H1 (cell line): Measurements from ENCODE around the gene RASEF. TPM values are rescaled to one million over a fixed set of nuclear protein-coding genes. Genes with fewer than 3 reads are reported as not detected.

Experiments used
- CTCF ChIA-PET: fragments of 300-600 bp; sonication (Branson Sonifier 250); formaldehyde crosslinking; loops from one replicate; lab custom pipeline; 2021; ENCODE audit not compliant: partially characterized antibody; lab: Charles Lee
- POLR2A ChIA-PET: fragments of 300-600 bp; sonication (Branson Sonifier 250); formaldehyde crosslinking; loops from one replicate; lab custom pipeline; 2021; ENCODE audit warnings: inconsistent platforms; ENCODE audit not compliant: partially characterized antibody; lab: Charles Lee
- DNase-seq, 2 experiments: peaks; one replicate each; pipeline versions ENCODE4 v3.0.0 to v3.0.0-alpha.2; 2010 to 2022; ENCODE audit warnings: low spot score in 2 of 2, low read depth in 1 of 2, mixed read lengths in 1 of 2
- FAIRE-seq: peaks from 2 replicates; lab custom pipeline; 2011; peaks lifted over from hg19 to GRCh38; lab: Jason Lieb, UNC
- H2AFZ ChIP-seq: 2 replicates; pipeline ENCODE4 v1.8.1; 2012; ENCODE audit warnings: low read length, inconsistent platforms
- H2AK5ac ChIP-seq: 2 replicates; pipeline ENCODE4 v1.6.1; 2013; ENCODE audit warnings: low read depth, low read length
- H2BK120ac ChIP-seq: replicated peaks from 2 replicates; pipeline ENCODE3; 2013; ENCODE audit warnings: low read depth, low read length, inconsistent platforms
- H2BK12ac ChIP-seq: 2 replicates; pipeline ENCODE4 v1.6.1; 2013; ENCODE audit warnings: low read depth, low read length
- H2BK15ac ChIP-seq: 2 replicates; pipeline ENCODE4 v1.6.1; 2013; ENCODE audit warnings: low read length
- H2BK20ac ChIP-seq: 2 replicates; pipeline ENCODE4 v1.6.1; 2013; ENCODE audit warnings: low read length
- H2BK5ac ChIP-seq: 2 replicates; pipeline ENCODE4 v1.6.1; 2013; ENCODE audit warnings: low read depth, low read length
- H3K14ac ChIP-seq: 2 replicates; pipeline ENCODE4 v1.6.1; 2013; ENCODE audit warnings: inconsistent platforms; ENCODE audit not compliant: insufficient read length
- H3K18ac ChIP-seq: 2 replicates; pipeline ENCODE4 v1.6.1; 2013; ENCODE audit warnings: low read length; ENCODE audit errors: extremely low read depth
- H3K23ac ChIP-seq: 2 replicates; pipeline ENCODE4 v1.6.1; 2013; ENCODE audit warnings: inconsistent platforms; ENCODE audit not compliant: insufficient read length
- H3K23me2 ChIP-seq: 2 replicates; pipeline ENCODE4 v1.6.1; 2013; ENCODE audit warnings: low read depth, low read length
- H3K27ac ChIP-seq: 2 replicates; pipeline ENCODE4 v1.6.1; 2011; ENCODE audit warnings: low read depth, low read length, inconsistent platforms
- H3K27me3 ChIP-seq, 4 experiments: replicated peaks in 1 of 4; 1 replicate in 1 of 4; 2 replicates in 3 of 4; pipeline versions ENCODE4 v1.6.1 to v1.8.1; 2011 to 2013; ENCODE audit warnings: low read length in 3 of 4, mild to moderate bottlenecking in 3 of 4, inconsistent platforms in 2 of 4, mixed read lengths in 2 of 4, moderate library complexity in 1 of 4; ENCODE audit not compliant: control insufficient read depth in 3 of 4, insufficient read depth in 3 of 4; ENCODE audit errors: extremely low read depth in 1 of 4
- H3K36me3 ChIP-seq, 4 experiments: 2 replicates each; pipeline versions ENCODE4 v1.6.1 to v1.8.1; 2011 to 2013; ENCODE audit warnings: mild to moderate bottlenecking in 4 of 4, low read length in 3 of 4, moderate library complexity in 2 of 4, control low read depth in 1 of 4, inconsistent platforms in 1 of 4; ENCODE audit not compliant: insufficient read depth in 4 of 4, control insufficient read depth in 2 of 4
- H3K4ac ChIP-seq: replicated peaks from 2 replicates; pipeline ENCODE3; 2013; ENCODE audit warnings: low read length, low read depth, mixed read lengths, inconsistent platforms; ENCODE audit not compliant: insufficient read length
- H3K4me1 ChIP-seq, 4 experiments: replicated peaks in 1 of 4; 1 replicate in 1 of 4; 2 replicates in 3 of 4; pipeline versions ENCODE4 v1.6.1 to v1.8.1; 2011 to 2013; ENCODE audit warnings: low read length in 3 of 4, inconsistent platforms in 2 of 4, mixed read lengths in 1 of 4; ENCODE audit not compliant: insufficient read depth in 4 of 4, control insufficient read depth in 3 of 4
- H3K4me2 ChIP-seq, 2 experiments: 2 replicates each; pipeline versions ENCODE4 v1.6.1 to v1.8.1; 2011 to 2013; ENCODE audit warnings: low read depth in 2 of 2, low read length in 2 of 2, control low read depth in 1 of 2, inconsistent platforms in 1 of 2, mild to moderate bottlenecking in 1 of 2; ENCODE audit not compliant: insufficient read depth in 1 of 2
- H3K4me3 ChIP-seq, 4 experiments: fragments of 200-600, 300-600 bp in 1 of 4; sonication (generic), shearing (Covaris generic), sonication (Bioruptor Twin) in 1 of 4; 2 replicates each; pipeline versions ENCODE4 v1.5.1 to v1.8.1; 2011 to 2016; ENCODE audit warnings: low read length in 4 of 4, low read depth in 3 of 4, control low read depth in 2 of 4, inconsistent platforms in 2 of 4, mild to moderate bottlenecking in 2 of 4, mixed read lengths in 1 of 4, moderate library complexity in 1 of 4; ENCODE audit not compliant: insufficient read depth in 2 of 4; ENCODE audit errors: extremely low read depth in 1 of 4
- H3K56ac ChIP-seq: replicated peaks from 2 replicates; pipeline ENCODE3; 2013; ENCODE audit warnings: low read depth, mild to moderate bottlenecking, mixed read lengths, low read length, inconsistent platforms; ENCODE audit not compliant: insufficient read length
- H3K79me1 ChIP-seq: 2 replicates; pipeline ENCODE4 v1.6.1; 2013; ENCODE audit warnings: low read depth, low read length, control low read depth
- H3K79me2 ChIP-seq, 2 experiments: 2 replicates each; pipeline versions ENCODE4 v1.6.1 to v1.8.1; 2012 to 2013; ENCODE audit warnings: low read length in 2 of 2, mild to moderate bottlenecking in 2 of 2, inconsistent platforms in 1 of 2; ENCODE audit not compliant: insufficient read depth in 2 of 2, control insufficient read depth in 1 of 2
- H3K9ac ChIP-seq, 4 experiments: replicated peaks in 1 of 4; 1 replicate in 1 of 4; 2 replicates in 3 of 4; pipeline versions ENCODE4 v1.6.1 to v1.8.1; 2011 to 2013; ENCODE audit warnings: low read depth in 3 of 4, low read length in 3 of 4, control low read depth in 2 of 4, mild to moderate bottlenecking in 2 of 4, moderate library complexity in 2 of 4, inconsistent platforms in 1 of 4; ENCODE audit errors: extremely low read depth in 1 of 4
- H3K9me3 ChIP-seq, 2 experiments: 2 replicates each; pipeline versions ENCODE4 v1.6.1 to v1.8.1; 2012 to 2013; ENCODE audit warnings: mild to moderate bottlenecking in 2 of 2, moderate library complexity in 2 of 2, control low read depth in 1 of 2, inconsistent platforms in 1 of 2, low read depth in 1 of 2, low read length in 1 of 2, mixed read lengths in 1 of 2; ENCODE audit not compliant: insufficient read depth in 2 of 2
- H4K20me1 ChIP-seq, 2 experiments: replicated peaks in 1 of 2; 2 replicates each; pipeline versions ENCODE3 to v1.8.1; 2011 to 2013; ENCODE audit warnings: inconsistent platforms in 2 of 2, low read length in 2 of 2, mild to moderate bottlenecking in 1 of 2; ENCODE audit not compliant: insufficient read depth in 2 of 2, control insufficient read depth in 1 of 2
- H4K5ac ChIP-seq: 2 replicates; pipeline ENCODE4 v1.6.1; 2013; ENCODE audit warnings: low read length, low read depth, mixed read lengths, inconsistent platforms; ENCODE audit not compliant: insufficient read length
- H4K8ac ChIP-seq: 2 replicates; pipeline ENCODE4 v1.8.0; 2013; ENCODE audit warnings: mild to moderate bottlenecking, moderate library complexity, low read length, inconsistent platforms; ENCODE audit not compliant: insufficient read depth; ENCODE audit errors: extremely low read depth
- H4K91ac ChIP-seq: replicated peaks from 2 replicates; pipeline ENCODE3; 2013; ENCODE audit warnings: low read length, mixed read lengths, inconsistent platforms; ENCODE audit not compliant: insufficient read length
- CBX8 ChIP-seq: fragments of 300-800, 300-1000 bp; sonication (generic); IDR thresholded peaks from 2 replicates; pipeline ENCODE4 v1.7.1; 2016; ENCODE audit warnings: low read depth, low read length, borderline replicate concordance
- FOSL1 ChIP-seq: IDR thresholded peaks from 2 replicates; pipeline ENCODE4 v1.6.1; 2011; ENCODE audit warnings: mild to moderate bottlenecking, low read depth, low read length, moderate library complexity; ENCODE audit not compliant: insufficient read depth
- JUN ChIP-seq: IDR thresholded peaks from 2 replicates; pipeline ENCODE4 v1.6.1; 2011; ENCODE audit warnings: low read depth, mild to moderate bottlenecking, improper control_type of control experiment, low read length
- JUND ChIP-seq: IDR thresholded peaks from 2 replicates; pipeline ENCODE4 v1.6.1; 2011; ENCODE audit warnings: mild to moderate bottlenecking, improper control_type of control experiment, low read length
- NANOG ChIP-seq: IDR thresholded peaks from 2 replicates; pipeline ENCODE4 v1.6.1; 2011; ENCODE audit warnings: low read length, low read depth, mild to moderate bottlenecking, inconsistent platforms; ENCODE audit not compliant: insufficient read depth, poor library complexity, severe bottlenecking
- RXRA ChIP-seq: IDR thresholded peaks from 2 replicates; pipeline ENCODE4 v1.6.1; 2011; ENCODE audit warnings: low read depth, mild to moderate bottlenecking, low read length, moderate library complexity; ENCODE audit not compliant: insufficient read depth
- ZNF274 ChIP-seq: IDR thresholded peaks from 2 replicates; pipeline ENCODE4 v1.7.0; 2012; ENCODE audit warnings: low read length, borderline replicate concordance; ENCODE audit errors: extremely low read depth
- WGBS, 2 experiments: shearing (Covaris generic) in 1 of 2; methylation state at CpG; one replicate each; pipeline versions ENCODE4 v1.1.6 to v1.1.7; 2013 to 2015; ENCODE audit warnings: low lambda C conversion rate in 2 of 2, mixed read lengths in 2 of 2, inconsistent platforms in 1 of 2, low coverage in 1 of 2, missing lambda C conversion rate in 1 of 2; ENCODE audit not compliant: insufficient replicate concordance in 2 of 2, insufficient coverage in 1 of 2, insufficient read length in 1 of 2; ENCODE audit errors: extremely low coverage in 1 of 2, missing lambda C conversion rate in 1 of 2; 5-methylcytosine and 5-hydroxymethylcytosine counted together
- polyA plus RNA-seq, 7 experiments: library from polyadenylated mRNA; depleted of rRNA in 3 of 7; stranded (reverse) in 5 of 7; unstranded in 2 of 7; fragments of >200 nt in 5 of 7; fragments of 200-250 nt in 2 of 7; gene quantifications; 1 replicate in 5 of 7; 2 replicates in 1 of 7; 4 replicates in 1 of 7; pipeline versions ENCODE4 v1.2.1 to v1.2.3, GENCODE V29; 2011 to 2013; ENCODE audit warnings: missing spikeins in 2 of 7, mixed read lengths in 2 of 7
- total RNA-seq: library from RNA; stranded (reverse); fragmentation: NEBNext Ultra II Directional; extraction: Animal tissue kit (Norgen Biotek cat#: 25700); gene quantifications from 2 replicates; pipeline ENCODE4 v1.2.1, GENCODE V29; 2021

The RASEF gene
- total and polyA plus RNA-seq, 2 of the 8 experiments (the other 6 are each of a cell fraction or from before 2014, with no cell fraction given), result 1.1 to 4.6 TPM

- Histone ChIP-seq H3K14ac (no peak overlapping the region), H2AFZ (no peak overlapping the region), H3K56ac (no peak overlapping the region), H4K5ac (no peak overlapping the region), H3K18ac (no peak overlapping the region), H2AK5ac (no peak overlapping the region), H3K23ac (no peak overlapping the region), H3K23me2 (no peaks in the 10 kb centered on the region), H2BK120ac (no peak overlapping the region), H4K20me1 (no peaks in the 10 kb centered on the region), H4K91ac (no peak overlapping the region), H3K4me1 (no peaks in the 10 kb centered on the region; a peak in 1 of 7 replicates), H2BK12ac (no peak overlapping the region), H3K27ac (no peak overlapping the region), H3K9ac (no peak overlapping the region), H3K79me2 (no peaks in the 10 kb centered on the region), H4K8ac (no peak overlapping the region), H3K9me3 (peaks cover 0 to 6% of the 10 kb centered on the region in 2 experiments; a peak in 1 of 4 replicates), H3K4me2 (no peak overlapping the region), H3K4me3 (no peak overlapping the region), H2BK20ac (no peak overlapping the region), H3K36me3 (no peaks in the 10 kb centered on the region), H3K27me3 (no peaks in the 10 kb centered on the region), H2BK5ac (no peak overlapping the region), H2BK15ac (no peak overlapping the region), H3K79me1 (no peaks in the 10 kb centered on the region), H3K4ac (no peak overlapping the region)
- no peak for DNase-seq
- no peak for FAIRE-seq
- WGBS, 2 experiments, result 90% methylated on average over 2 of the region's 2 CpGs; no CpG with 5 or more reads in 1 of the 2 experiments
- POLR2A ChIA-PET, result no interaction called here
- CTCF ChIA-PET, result interaction anchor here (0.6 kb wide), 1 partner anchor 1396 kb away, joined by 3 read pairs; no protein-coding TSS in a partner anchor
- TF ChIP-seq RXRA (no peak), FOSL1 (no peak), NANOG (no peak), ZNF274 (no peak), JUND (no peak), CBX8 (no peak), JUN (no peak)
Observed at GRCh38 chr9:83036043-83036442, 26.9 kb downstream of the RASEF start.
